ENCODE data around the gene ME3. TPM values are rescaled to one million over a fixed set of nuclear protein-coding genes. Genes with fewer than 3 reads are reported as not detected.

Gene ME3
- total RNA-seq, 5 donors from 2014 or later (not counting 1 experiment from before 2014, with no cell fraction given), result 2.2 to 5.0 (median 4.3) TPM

DNA sequence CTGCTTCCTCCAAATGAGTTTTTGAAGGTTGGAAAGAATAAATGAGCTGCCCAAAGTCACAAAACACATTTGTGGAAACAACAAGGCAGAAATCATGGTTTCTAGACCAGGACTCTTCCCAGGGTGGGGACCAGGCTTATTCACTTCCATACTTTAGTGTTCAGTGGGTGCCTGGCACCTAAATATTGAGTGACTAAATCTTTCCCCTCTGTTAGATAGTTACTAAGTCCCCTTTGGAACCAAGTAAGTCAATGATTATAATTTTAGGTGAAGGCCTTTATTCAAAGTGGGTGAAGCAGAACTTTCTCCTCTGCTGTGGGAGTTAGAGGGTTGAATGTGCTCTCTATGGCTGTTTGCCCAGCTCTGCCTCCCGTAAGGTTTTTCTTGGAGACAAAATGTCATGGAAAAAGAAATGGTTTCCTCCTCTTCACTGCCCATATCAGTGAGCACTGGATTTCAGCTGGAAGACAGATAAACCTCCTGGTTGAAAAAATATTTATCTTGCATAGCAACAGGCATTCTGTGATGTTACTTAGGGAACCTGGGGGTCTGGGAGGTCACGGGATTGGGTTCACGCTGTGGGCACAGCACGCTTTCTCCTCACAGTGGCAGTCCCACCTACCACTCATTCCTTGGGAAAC is 179.9 kb downstream of the ME3 start:
- ATAC-seq (replicated peaks in 1 of 4) (no peak), DNase-seq (no peak)
- no peaks in the 10 kb centered on the region for H3K36me3 Mint-ChIP-seq
- H3K4me1 Mint-ChIP-seq, result no peaks in the 10 kb centered on the region
- POLR2A ChIA-PET, result no interaction called here
- H3K4me3 Mint-ChIP-seq, result no peak overlapping the region
- no peak overlapping the region for H3K27ac ChIP-seq (ENCODE audit: low read length)
- H3K27me3 Mint-ChIP-seq, result no peaks in the 10 kb centered on the region
- no peaks in the 10 kb centered on the region for H3K9me3 Mint-ChIP-seq
- no peak overlapping the region for H3K27ac Mint-ChIP-seq
- no CpG with 5 or more reads among the region's 4 CpGs for WGBS (ENCODE audit: insufficient coverage)
- CTCF ChIA-PET, result no interaction called here
- no peak overlapping the region for H3K4me3 ChIP-seq (ENCODE audit: control insufficient read depth in 1 of 2, extremely low read depth in 1 of 2, low read length in 1 of 2)
- H3K9me3 ChIP-seq, result no peaks in the 10 kb centered on the region
- peaks cover 0 to 4% of the 10 kb centered on the region in 2 experiments for H3K4me1 ChIP-seq (ENCODE audit: control insufficient read depth in 1 of 2, extremely low read depth in 1 of 2, insufficient read depth in 2 of 2, low read length in 2 of 2)
- H3K27me3 ChIP-seq (replicated peaks in 1 of 2; ENCODE audit: control insufficient read depth in 2 of 2, extremely low read depth in 1 of 2, insufficient read depth in 2 of 2, low read length in 1 of 2), result peaks cover 0 to 2% of the 10 kb centered on the region in 2 experiments
- H3K36me3 ChIP-seq (ENCODE audit: control insufficient read depth in 2 of 2, extremely low read depth in 1 of 2, insufficient read depth in 1 of 2, low read length in 1 of 2), result no peaks in the 10 kb centered on the region

DNA sequence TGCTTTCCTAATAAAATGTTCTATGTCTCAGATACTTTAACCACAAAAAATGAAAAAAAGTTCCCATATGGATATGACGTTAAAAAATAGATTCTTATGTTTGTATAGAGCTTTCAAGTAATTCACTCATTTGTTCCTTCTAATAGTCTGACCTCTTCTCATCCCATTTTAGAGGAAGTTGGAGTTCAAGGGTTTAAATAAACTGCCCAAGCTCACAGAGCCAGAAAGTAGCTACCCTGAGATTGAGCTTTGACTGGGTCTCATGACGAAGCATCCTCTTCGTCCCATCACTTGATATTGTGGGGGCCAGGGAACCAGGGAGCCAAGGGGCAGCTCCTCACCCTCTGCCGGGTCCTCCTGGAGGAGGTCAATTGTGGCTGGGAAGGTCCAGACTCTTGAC is 181.4 kb downstream of the ME3 start:
- Mint-ChIP-seq H3K36me3 (no peaks in the 10 kb centered on the region), H3K27me3 (no peaks in the 10 kb centered on the region), H3K4me3 (no peak overlapping the region), H3K9me3 (no peaks in the 10 kb centered on the region), H3K27ac (no peak overlapping the region), H3K4me1 (peaks cover 0 to 5% (median 0%) of the 10 kb centered on the region in 3 donors)
- CTCF ChIA-PET, result interaction anchor here in 1 of 2 donors (0.6 kb wide), 1 partner anchor 16 kb away, joined by 3 read pairs; no protein-coding TSS in a partner anchor
- H3K4me1 ChIP-seq (ENCODE audit: control insufficient read depth in 1 of 2, extremely low read depth in 1 of 2, insufficient read depth in 2 of 2, low read length in 2 of 2), result peaks cover 0 to 17% of the 10 kb centered on the region in 2 experiments
- DNase-seq (no peak), ATAC-seq (replicated peaks in 1 of 4) (no peak)
- no peak overlapping the region for H3K4me3 ChIP-seq (ENCODE audit: control insufficient read depth in 1 of 2, extremely low read depth in 1 of 2, low read length in 1 of 2)
- H3K27me3 ChIP-seq (replicated peaks in 1 of 2; ENCODE audit: control insufficient read depth in 2 of 2, extremely low read depth in 1 of 2, insufficient read depth in 2 of 2, low read length in 1 of 2), result no peaks in the 10 kb centered on the region
- H3K9me3 ChIP-seq, result no peaks in the 10 kb centered on the region
- POLR2A ChIA-PET, result interaction anchor here in 1 of 2 donors (0.7 kb wide), 1 partner anchor 1707 kb away, joined by 3 read pairs; no protein-coding TSS in a partner anchor
- 82% methylated on average over 2 of the region's 4 CpGs for WGBS (ENCODE audit: insufficient coverage)
- no peak overlapping the region for H3K27ac ChIP-seq (ENCODE audit: low read length)
- no peaks in the 10 kb centered on the region for H3K36me3 ChIP-seq (ENCODE audit: control insufficient read depth in 2 of 2, extremely low read depth in 1 of 2, insufficient read depth in 1 of 2, low read length in 1 of 2)

DNA sequence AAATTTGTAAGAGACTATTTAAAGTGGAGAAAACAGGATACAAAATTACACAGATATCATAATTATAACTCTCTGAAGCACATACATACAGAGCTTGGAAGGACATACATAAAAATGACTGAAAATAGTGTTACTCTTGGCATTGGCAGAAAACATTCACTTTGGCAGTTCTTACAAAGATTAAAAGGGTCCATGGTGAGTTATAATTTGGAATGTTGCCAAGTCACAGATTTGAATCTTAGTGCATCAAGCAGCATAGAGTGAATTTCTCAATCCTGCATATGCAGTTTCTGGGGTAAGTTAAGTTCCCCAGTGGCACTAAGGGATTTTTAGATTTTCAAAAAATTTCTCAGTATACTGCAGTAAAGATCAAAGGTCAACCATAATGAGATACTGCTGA is 181.8 kb downstream of the ME3 start:
- H3K4me3 ChIP-seq (ENCODE audit: control insufficient read depth in 1 of 2, extremely low read depth in 1 of 2, low read length in 1 of 2), result no peak overlapping the region
- Mint-ChIP-seq H3K4me1 (peaks cover 0 to 5% (median 0%) of the 10 kb centered on the region in 3 donors), H3K36me3 (no peaks in the 10 kb centered on the region), H3K27ac (no peak overlapping the region), H3K9me3 (no peaks in the 10 kb centered on the region), H3K4me3 (no peak overlapping the region), H3K27me3 (no peaks in the 10 kb centered on the region)
- no peaks in the 10 kb centered on the region for H3K27me3 ChIP-seq (replicated peaks in 1 of 2; ENCODE audit: control insufficient read depth in 2 of 2, extremely low read depth in 1 of 2, insufficient read depth in 2 of 2, low read length in 1 of 2)
- POLR2A ChIA-PET, result interaction anchor here in 1 of 2 donors (0.7 kb wide), 1 partner anchor 1706 kb away, joined by 3 read pairs; no protein-coding TSS in a partner anchor
- no peaks in the 10 kb centered on the region for H3K9me3 ChIP-seq
- CTCF ChIA-PET, result interaction anchor here in 1 of 2 donors (0.6 kb wide), 1 partner anchor 17 kb away, joined by 3 read pairs; no protein-coding TSS in a partner anchor
- peaks cover 0 to 21% of the 10 kb centered on the region in 2 experiments for H3K4me1 ChIP-seq (ENCODE audit: control insufficient read depth in 1 of 2, extremely low read depth in 1 of 2, insufficient read depth in 2 of 2, low read length in 2 of 2)
- ATAC-seq (replicated peaks in 1 of 4) (no peak), DNase-seq (no peak)
- H3K36me3 ChIP-seq (ENCODE audit: control insufficient read depth in 2 of 2, extremely low read depth in 1 of 2, insufficient read depth in 1 of 2, low read length in 1 of 2), result no peaks in the 10 kb centered on the region
- H3K27ac ChIP-seq (ENCODE audit: low read length), result no peak overlapping the region

DNA sequence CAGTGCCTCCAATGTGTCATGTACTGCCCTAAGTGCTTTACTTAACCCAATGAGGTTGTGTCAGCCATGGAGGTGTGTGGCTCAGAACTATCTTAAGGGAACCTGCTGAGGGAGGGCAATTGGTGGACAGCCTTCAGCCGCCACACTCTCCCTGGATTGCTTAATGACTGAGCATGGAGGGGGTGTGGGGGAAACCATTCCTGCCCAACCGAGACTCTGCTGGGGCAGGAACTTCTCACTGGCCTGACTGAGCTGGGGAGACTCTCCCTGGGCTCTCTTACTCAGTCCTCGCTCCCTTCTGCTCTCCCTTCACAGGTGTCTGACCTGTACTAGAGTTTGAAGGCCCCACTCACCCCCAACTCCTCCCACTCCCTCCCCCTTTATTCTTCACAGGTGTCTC is 183.0 kb downstream of the ME3 start:
- Mint-ChIP-seq H3K4me3 (no peak overlapping the region), H3K27me3 (no peaks in the 10 kb centered on the region), H3K4me1 (peaks cover 0 to 5% (median 0%) of the 10 kb centered on the region in 3 donors), H3K9me3 (no peaks in the 10 kb centered on the region), H3K27ac (no peak overlapping the region), H3K36me3 (no peaks in the 10 kb centered on the region)
- Histone ChIP-seq H3K27ac (ENCODE audit: low read length) (no peak overlapping the region), H3K27me3 (replicated peaks in 1 of 2; ENCODE audit: control insufficient read depth in 2 of 2, extremely low read depth in 1 of 2, insufficient read depth in 2 of 2, low read length in 1 of 2) (no peaks in the 10 kb centered on the region), H3K9me3 (no peaks in the 10 kb centered on the region), H3K4me3 (ENCODE audit: control insufficient read depth in 1 of 2, extremely low read depth in 1 of 2, low read length in 1 of 2) (no peak overlapping the region), H3K36me3 (ENCODE audit: control insufficient read depth in 2 of 2, extremely low read depth in 1 of 2, insufficient read depth in 1 of 2, low read length in 1 of 2) (no peaks in the 10 kb centered on the region), H3K4me1 (ENCODE audit: control insufficient read depth in 1 of 2, extremely low read depth in 1 of 2, insufficient read depth in 2 of 2, low read length in 2 of 2) (peaks cover 0 to 22% of the 10 kb centered on the region in 2 experiments)
- POLR2A ChIA-PET, result no interaction called here
- no peak for ATAC-seq (replicated peaks in 1 of 4)
- WGBS (ENCODE audit: insufficient coverage), result 89% methylated on average over 2 of the region's 3 CpGs
- CTCF ChIA-PET, result no interaction called here
- DNase-seq, result no peak

DNA sequence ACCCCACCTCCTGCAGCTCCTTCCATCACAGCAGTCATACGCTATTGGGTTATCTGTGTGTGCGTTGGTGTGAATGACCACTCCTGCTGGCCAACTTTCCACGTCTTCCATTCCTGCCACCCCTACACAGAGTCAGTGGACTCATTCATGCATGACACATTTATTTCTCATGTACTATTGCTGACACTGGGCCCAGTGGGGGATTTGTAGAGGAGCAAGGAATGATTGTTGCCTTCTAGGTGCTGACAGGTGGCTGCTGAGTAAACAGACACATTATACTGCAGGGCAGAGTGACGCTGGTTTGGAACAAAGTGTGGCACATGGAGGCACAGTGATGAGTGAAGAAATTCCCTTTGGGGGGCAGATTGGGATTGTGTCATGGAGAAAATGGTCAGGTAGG is 183.9 kb downstream of the ME3 start:
- no peaks in the 10 kb centered on the region for H3K9me3 Mint-ChIP-seq
- H3K4me1 Mint-ChIP-seq, result peaks cover 0 to 5% (median 0%) of the 10 kb centered on the region in 3 donors
- no peak overlapping the region for H3K27ac Mint-ChIP-seq
- H3K9me3 ChIP-seq, result no peaks in the 10 kb centered on the region
- no peak overlapping the region for H3K4me3 ChIP-seq (ENCODE audit: control insufficient read depth in 1 of 2, extremely low read depth in 1 of 2, low read length in 1 of 2)
- H3K36me3 ChIP-seq (ENCODE audit: control insufficient read depth in 2 of 2, extremely low read depth in 1 of 2, insufficient read depth in 1 of 2, low read length in 1 of 2), result no peaks in the 10 kb centered on the region
- H3K27ac ChIP-seq (ENCODE audit: low read length), result no peak overlapping the region
- no peaks in the 10 kb centered on the region for H3K27me3 ChIP-seq (replicated peaks in 1 of 2; ENCODE audit: control insufficient read depth in 2 of 2, extremely low read depth in 1 of 2, insufficient read depth in 2 of 2, low read length in 1 of 2)
- H3K36me3 Mint-ChIP-seq, result no peaks in the 10 kb centered on the region
- no peaks in the 10 kb centered on the region for H3K27me3 Mint-ChIP-seq
- DNase-seq, result no peak
- CTCF ChIA-PET, result no interaction called here
- no peak for ATAC-seq (replicated peaks in 1 of 4)
- H3K4me3 Mint-ChIP-seq, result no peak overlapping the region
- POLR2A ChIA-PET, result no interaction called here
- peaks cover 0 to 22% of the 10 kb centered on the region in 2 experiments for H3K4me1 ChIP-seq (ENCODE audit: control insufficient read depth in 1 of 2, extremely low read depth in 1 of 2, insufficient read depth in 2 of 2, low read length in 2 of 2)
- 84% methylated on average over 3 of the region's 4 CpGs for WGBS (ENCODE audit: insufficient coverage)

DNA sequence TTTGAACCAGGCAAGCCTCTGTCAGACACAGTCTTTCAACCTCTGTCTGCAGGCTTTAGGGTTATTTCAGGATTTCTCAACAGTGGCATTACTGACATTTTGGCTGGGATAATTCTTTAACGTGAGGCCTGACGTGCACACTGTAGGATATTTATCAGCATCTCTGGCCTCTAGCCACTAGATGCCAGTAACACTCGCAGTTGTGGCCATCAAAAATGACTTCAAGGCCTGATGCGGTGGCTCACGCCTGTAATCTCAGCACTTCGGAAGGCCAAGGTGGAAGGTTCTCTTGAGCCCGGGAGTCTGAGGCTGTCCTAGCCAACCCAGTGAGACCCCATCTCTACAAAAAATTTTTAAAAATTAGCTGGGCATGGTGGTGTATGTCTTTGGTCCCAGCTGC is 184.7 kb downstream of the ME3 start:
- CTCF ChIA-PET, result no interaction called here

More for the DNA sequence above, 184.7 kb downstream of the ME3 start:
- Histone ChIP-seq H3K36me3 (ENCODE audit: control insufficient read depth in 2 of 2, extremely low read depth in 1 of 2, insufficient read depth in 1 of 2, low read length in 1 of 2) (no peaks in the 10 kb centered on the region), H3K27ac (ENCODE audit: low read length) (no peak overlapping the region), H3K4me1 (ENCODE audit: control insufficient read depth in 1 of 2, extremely low read depth in 1 of 2, insufficient read depth in 2 of 2, low read length in 2 of 2) (peaks cover 0 to 22% of the 10 kb centered on the region in 2 experiments), H3K9me3 (no peaks in the 10 kb centered on the region), H3K27me3 (replicated peaks in 1 of 2; ENCODE audit: control insufficient read depth in 2 of 2, extremely low read depth in 1 of 2, insufficient read depth in 2 of 2, low read length in 1 of 2) (no peaks in the 10 kb centered on the region), H3K4me3 (ENCODE audit: control insufficient read depth in 1 of 2, extremely low read depth in 1 of 2, low read length in 1 of 2) (no peak overlapping the region)
- no peak for ATAC-seq (replicated peaks in 1 of 4)
- Mint-ChIP-seq H3K36me3 (no peaks in the 10 kb centered on the region), H3K27me3 (no peaks in the 10 kb centered on the region), H3K4me3 (no peak overlapping the region), H3K9me3 (no peaks in the 10 kb centered on the region), H3K27ac (no peak overlapping the region), H3K4me1 (peaks cover 0 to 5% (median 0%) of the 10 kb centered on the region in 3 donors)
- no peak for DNase-seq
- 90% methylated on average over 6 of the region's 7 CpGs for WGBS (ENCODE audit: insufficient coverage)
- POLR2A ChIA-PET, result no interaction called here

Measured in T-cell (primary cell).